Subcutaneous adipose tissue (tissue), 4 donors: ENCODE results near the gene IQSEC1. TPM values are rescaled to one million over a fixed set of nuclear protein-coding genes. Genes with fewer than 3 reads are reported as not detected.

ENCODE experiments used
- total RNA-seq, 4 donors: library from RNA; depleted of rRNA; stranded (reverse); fragments of >200 nt; gene quantifications; one replicate each; pipeline ENCODE4 v1.1.0, GENCODE V29; 2016
- TF ChIP-seq, protein P1 (sequence below): fragments of 450-650 bp; IDR thresholded peaks from one replicate; pipeline ENCODE4 v1.5.1; 2016; ENCODE audit warnings: low read depth, mild to moderate bottlenecking, control low read depth, antibody characterized with exemption, moderate library complexity

Gene IQSEC1
- total RNA-seq, 4 donors from 2014 or later = 44.3 to 99.1 (median 51.8) TPM

DNA sequence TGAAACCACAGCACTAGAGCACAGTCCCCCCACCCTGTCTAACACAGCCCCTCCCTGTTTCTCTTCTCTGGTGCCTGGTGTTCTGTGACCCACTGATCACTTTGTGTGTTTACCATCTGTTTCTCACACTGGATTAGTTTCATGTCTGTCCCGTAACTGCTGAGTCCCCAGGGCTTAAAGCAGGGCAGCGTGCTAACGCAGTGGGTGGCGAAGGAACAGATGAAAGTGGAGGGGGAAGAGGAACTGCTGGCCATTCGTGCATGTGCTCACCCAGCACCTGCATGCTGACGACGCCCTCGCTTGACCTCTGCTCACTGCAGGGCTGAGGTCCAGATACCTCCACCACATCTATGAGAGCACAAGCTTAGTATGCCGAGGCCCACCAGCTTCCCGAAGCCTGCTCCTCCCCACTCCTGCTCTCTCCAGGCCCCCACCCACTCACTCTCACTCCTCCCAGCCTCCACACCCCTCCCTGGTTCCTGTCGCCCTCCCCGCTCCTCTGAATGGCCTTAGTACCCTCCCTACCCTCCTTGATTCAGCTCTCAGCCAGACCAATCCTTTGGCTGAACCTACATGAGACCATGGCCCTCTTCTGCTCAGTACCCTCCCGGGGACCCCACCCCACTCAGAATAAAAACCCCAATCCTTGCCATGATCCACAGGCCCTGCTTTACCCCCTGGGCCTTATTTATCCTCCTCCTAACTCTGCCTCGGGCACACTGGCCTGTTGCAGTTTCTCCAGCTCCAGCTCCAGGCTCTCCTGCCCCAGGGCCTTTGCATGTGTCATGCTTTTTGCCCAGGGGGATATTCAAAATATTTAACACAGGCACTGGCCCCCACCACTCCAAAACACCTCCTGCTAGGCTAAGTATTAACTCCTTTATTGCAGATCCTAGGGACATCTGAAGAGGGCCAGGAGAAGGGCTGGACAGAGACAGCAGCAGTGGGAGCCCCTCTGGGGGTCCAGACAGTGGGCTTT, 15.1 kb upstream of the IQSEC1 start:
- TF ChIP-seq, protein P1, sequence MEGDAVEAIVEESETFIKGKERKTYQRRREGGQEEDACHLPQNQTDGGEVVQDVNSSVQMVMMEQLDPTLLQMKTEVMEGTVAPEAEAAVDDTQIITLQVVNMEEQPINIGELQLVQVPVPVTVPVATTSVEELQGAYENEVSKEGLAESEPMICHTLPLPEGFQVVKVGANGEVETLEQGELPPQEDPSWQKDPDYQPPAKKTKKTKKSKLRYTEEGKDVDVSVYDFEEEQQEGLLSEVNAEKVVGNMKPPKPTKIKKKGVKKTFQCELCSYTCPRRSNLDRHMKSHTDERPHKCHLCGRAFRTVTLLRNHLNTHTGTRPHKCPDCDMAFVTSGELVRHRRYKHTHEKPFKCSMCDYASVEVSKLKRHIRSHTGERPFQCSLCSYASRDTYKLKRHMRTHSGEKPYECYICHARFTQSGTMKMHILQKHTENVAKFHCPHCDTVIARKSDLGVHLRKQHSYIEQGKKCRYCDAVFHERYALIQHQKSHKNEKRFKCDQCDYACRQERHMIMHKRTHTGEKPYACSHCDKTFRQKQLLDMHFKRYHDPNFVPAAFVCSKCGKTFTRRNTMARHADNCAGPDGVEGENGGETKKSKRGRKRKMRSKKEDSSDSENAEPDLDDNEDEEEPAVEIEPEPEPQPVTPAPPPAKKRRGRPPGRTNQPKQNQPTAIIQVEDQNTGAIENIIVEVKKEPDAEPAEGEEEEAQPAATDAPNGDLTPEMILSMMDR = no peak

DNA sequence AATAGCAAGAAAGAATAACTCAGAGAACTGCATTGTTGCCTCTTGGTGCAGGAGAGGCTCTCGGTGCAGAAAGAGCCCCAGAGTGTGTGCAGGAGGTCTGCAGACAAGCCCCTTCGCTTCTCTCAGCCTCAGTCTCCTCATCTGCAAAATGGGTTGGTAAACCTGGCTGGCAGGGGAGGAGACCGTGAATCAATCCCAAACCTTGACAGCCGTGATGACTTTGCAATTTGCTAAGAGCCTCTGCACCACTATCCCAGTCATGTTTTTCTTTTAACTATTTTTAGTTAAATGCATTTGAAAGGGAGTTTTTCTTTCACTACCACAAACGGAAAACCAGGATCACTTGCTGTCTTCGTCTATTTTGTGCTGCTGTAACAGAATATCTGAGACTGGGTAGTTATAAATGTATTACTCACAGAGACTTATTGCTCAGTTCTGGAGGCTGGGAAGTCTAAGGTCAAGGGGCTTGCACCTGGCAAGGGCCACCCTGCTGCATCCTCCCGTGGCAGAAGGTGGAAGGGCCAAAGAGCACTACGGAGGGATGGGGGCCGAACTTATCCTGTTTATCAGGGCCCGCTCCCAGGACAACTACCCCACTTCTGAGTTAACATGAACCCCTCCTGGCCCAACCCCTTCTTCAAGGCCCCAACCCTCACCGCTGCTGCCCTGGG, 14.2 kb upstream of the IQSEC1 start:
- TF ChIP-seq, protein P1 = no peak

DNA sequence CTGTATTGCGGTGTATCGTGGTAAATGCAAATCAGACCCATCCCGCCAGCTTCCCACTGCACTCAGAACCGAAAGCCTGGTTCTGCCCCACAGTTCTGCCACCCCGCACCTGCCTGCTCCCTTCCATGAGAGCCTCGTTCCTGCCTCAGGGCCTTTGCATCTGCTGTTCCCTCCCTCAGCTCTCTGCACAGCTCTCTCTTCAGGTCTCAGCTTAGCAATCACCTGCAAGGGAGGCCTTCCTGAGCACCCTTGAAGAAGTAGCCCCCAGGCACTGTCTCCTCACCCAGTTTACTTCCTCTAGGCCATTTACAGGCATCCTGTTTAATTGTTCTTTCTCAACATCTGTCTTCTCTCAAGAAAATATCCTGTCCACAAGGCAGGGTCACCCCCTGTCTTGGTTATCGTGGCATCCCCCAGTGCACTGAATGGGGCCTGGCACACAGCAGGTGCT, 13.3 kb upstream of the IQSEC1 start:
- TF ChIP-seq, protein P1 = no peak

DNA sequence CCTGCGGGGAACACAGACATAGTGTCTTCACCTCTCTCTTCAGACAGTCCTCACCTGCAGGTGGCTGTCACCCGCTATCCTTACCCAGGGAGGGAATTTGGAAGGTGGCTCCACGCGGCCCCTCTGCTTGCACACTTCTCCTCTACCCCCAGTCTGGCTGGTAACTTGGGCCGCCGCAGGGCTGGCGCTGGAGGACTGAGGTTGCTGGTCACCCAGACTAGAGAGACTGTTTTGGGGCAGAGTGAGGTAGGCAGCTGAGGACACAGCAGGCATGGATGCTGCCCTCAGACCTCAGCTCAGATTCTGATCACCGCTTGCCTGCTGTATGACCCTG, 12.6 kb upstream of the IQSEC1 start:
- TF ChIP-seq, protein P1 = no peak

DNA sequence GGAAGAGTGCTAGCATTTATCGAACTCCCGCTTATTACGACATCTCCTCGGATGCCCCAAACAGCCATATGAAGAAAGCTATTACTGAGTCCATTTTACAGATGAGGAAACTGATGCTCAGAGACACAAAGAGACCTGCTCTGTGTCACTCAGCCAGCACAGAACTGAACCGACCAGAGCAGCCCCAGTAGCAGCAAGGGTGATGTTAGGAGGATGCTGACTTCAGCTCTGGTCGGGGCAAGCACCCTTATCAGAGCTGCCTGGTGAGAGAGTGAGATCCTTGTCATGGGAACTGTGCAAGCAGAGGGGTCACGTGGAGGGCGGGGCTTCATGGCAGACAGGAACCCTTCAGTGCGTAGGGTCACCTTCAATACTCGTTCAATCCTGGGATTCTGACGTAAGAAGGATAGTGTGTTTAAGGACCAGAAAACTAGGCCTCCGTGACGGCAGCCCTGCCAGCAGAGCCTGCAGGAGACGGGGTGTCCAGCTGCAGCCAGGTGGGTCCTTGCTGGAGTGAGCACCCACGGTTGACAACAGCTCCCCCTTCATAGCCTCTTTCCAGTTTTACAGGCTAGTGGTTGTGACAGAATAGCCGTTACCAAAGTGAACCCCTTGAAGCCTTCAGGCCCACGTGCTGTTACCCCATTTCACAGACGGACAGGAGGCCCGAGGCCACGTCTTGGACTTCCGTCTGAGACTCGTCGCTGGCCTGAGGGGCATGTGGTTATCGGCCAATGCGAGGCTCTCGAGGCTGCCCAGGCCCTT, 12.0 kb upstream of the IQSEC1 start:
- TF ChIP-seq, protein P1 = no peak

DNA sequence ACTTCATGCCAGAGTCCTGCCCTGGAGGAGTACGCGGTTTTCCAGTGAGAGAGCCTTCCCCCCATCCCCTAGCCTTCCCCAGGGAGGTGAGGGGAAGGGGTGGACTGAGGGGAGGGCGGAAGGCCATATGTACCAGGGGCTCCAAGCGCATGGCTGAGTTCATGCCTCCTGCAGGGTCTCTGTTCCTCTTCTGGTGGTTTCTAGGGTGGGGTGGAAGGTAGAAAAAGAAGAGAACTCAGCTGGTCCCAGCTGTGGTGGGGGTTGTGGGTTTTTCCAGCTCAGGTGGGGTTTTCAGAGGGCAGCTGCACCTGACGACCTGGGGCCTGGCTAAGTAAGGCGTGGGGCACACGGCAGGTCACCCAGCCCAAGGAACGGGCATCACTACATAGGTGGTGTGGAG, 10.7 kb upstream of the IQSEC1 start:
- TF ChIP-seq, protein P1 = no peak

DNA sequence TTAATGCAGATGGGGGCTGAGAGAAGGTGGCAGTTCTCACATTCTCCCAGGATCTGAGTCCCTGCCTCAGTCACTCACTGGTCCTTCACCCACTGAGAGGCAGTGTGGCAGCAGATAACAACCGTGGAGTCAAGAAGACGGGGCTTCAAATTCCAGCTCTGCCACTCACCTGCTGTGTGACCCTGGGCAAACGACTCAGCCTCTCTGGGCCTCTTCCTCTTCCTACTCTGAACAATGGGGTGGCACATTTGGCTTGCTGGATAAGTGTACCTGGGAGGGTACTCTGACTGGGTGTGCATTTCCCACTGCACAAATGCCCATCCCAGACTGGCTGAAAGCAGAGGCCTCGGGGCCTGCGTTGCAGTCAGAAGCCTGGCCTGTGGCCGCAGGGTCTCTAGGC, 10.0 kb upstream of the IQSEC1 start:
- TF ChIP-seq, protein P1 = no peak
